ENCODE results near the gene LMNTD2.
A peak's percentile ranks its signal among the peaks of the same experiment; 100 is the strongest.

Gene LMNTD2, protein sequence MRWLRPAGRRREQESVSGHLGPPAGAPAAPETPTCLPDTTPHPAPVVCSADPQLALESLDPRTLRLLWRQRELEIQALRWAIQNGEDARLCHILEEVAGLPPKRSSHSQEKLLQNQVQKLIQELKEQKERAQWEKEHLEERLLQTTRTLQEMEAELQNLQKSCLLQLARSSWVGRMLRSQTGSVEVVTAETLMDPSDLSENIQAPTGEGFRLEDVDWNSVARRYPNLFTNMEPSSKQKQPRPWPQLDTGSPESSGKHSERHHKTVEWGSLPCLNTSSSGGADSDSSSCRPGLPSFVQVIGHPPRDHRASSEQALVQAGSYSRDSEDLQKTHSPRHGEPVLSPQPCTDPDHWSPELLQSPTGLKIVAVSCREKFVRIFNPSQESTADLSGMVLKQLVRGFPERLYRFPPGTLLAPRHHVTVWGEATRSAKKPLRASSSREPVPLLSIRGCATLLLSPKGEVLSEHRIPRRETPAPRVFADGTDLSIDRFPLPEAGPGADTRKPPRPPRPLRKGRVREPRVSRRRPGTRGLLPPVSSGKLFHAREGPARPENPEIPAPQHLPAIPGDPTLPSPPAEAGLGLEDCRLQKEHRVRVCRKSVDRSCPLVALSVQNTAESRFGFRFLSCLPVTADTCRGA

DNA sequence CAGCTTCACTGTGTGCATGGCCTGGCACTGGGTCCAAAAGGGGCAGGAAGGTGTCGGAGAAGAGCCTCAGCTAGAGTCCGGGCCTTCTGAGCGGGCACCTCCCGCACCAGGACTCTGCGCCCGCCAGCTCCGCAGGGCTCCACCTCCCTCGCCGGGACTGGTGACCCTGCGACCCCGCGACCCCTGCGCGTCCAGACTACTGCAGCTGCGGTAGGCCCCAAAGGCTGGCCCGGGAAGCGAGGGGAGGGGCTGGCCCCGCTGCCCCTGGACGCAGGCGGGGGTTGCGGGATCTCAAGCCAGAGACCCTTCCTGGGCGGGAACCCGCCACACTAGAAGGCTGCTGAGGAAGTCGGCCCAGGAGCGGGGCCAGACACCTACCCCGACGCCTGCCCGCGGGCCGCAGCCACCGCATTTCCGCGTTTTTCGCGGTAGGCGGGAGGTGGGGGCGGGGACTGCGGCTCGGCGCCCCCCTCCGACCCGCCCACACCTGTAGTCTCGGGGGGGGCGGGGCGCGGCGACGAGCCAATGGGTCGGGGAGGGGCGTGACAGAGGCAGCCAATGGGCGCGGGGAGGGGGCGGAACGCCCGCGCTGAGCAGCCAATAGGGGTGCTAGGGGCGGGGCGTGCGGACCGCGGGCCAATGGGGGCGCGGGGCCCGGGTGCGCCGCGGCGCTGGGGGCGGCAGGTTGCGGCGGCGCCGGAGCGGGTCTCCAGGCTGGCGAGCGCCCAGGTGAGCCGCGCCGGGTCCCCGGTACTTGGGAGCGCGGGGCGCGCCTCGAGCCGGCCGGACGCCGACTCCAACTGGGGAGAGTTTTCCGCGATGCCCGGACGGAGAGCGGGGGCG is at the start of gene LMNTD2, which contains the start of gene RASSF7:
LMNTD2 (minus strand) TSS at position 434 of the 843 bp plus-strand sequence; CDS start at position 412, 22 bp downstream.
RASSF7 (plus strand) TSS at position 666 of the 843 bp plus-strand sequence. CDS start 799 bp downstream, outside the sequence.
- peak; percentile 77 for DNase-seq

DNA sequence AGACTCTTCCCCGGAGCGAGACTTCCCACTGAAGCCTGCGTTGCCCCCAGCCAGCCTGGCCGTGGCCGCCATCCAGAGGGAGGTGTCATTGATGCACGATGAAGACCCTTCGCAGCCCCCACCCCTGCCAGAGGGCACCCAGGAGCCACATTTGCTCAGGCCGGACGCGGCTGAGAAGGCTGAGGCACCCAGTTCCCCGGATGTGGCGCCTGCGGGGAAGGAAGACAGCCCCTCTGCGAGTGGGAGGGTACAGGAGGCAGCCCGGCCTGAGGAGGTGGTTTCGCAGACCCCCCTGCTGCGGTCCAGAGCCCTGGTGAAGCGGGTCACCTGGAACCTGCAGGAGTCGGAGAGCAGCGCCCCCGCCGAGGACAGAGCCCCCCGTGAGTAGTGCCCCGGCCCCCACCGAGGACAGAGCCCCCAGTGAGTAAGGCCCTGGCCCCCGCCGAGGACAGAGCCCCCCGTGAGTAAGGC is 48.8 kb upstream of the LMNTD2 start:
- DNase-seq = no peak

DNA sequence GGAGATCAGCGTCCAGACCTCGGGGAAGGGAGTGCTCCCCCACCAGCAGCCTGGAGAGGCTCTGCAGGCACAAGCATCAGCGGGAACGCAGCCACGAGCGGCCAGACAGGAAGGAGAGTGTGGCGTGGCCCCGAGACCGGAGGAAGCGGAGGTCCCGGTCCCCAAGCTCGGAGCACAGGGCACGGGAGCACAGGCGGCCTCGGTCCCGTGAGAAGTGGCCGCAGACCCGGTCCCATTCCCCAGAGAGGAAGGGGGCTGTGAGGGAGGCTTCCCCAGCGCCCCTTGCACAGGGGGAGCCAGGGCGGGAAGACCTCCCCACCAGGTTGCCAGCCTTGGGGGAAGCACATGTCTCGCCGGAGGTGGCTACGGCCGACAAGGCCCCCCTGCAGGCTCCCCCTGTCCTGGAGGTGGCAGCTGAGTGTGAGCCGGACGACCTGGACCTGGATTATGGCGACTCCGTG is 48.3 kb upstream of the LMNTD2 start:
- no peak for DNase-seq

DNA sequence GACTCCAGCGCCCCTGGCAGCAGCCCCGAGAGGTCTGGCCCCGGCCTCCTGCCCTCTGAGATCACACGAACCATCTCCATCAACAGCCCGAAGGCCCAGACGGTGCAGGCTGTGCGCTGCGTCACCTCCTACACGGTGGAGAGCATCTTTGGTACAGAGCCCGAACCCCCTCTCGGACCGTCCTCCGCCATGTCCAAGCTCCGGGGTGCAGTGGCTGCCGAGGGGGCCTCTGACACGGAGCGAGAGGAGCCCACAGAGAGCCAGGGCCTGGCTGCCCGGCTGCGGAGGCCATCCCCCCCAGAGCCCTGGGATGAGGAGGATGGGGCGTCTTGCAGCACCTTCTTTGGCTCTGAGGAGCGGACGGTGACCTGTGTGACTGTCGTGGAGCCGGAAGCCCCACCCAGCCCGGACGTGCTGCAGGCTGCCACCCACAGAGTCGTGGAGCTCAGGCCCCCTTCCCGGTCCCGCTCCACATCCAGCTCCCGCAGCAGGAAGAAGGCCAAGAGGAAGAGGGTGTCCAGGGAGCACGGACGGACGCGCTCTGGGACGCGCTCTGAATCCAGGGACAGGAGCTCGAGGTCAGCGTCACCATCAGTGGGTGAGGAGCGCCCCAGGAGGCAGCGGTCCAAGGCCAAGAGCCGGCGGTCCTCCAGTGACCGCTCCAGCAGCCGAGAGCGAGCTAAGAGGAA is 47.6 kb upstream of the LMNTD2 start:
- no peak for DNase-seq

DNA sequence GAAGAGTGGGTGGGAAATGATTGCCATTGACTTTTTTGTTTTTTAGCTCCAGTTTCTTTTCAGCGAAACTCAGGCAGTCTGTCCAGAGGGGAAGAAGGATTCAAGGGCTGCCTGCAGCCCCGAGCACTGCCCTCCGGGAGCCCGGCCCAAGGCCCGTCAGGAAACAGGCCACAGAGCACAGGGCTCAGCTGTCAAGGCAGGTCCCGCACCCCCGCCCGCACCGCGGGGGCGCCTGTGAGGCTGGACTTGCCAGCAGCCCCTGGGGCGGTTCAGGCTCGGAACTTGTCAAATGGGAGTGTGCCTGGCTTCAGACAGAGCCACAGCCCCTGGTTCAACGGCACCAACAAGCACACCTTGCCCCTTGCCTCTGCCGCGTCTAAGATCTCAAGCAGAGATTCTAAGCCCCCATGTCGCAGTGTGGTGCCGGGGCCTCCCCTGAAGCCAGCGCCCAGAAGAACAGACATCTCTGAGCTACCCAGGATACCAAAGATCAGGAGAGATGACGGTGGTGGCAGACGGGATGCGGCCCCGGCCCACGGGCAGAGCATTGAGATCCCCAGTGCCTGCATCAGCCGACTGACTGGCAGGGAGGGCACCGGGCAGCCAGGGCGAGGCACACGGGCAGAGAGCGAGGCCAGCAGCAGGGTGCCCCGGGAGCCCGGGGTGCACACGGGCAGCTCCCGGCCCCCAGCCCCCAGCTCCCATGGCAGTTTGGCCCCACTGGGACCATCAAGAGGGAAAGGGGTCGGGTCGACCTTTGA is 46.7 kb upstream of the LMNTD2 start:
- DNase-seq = no peak

DNA sequence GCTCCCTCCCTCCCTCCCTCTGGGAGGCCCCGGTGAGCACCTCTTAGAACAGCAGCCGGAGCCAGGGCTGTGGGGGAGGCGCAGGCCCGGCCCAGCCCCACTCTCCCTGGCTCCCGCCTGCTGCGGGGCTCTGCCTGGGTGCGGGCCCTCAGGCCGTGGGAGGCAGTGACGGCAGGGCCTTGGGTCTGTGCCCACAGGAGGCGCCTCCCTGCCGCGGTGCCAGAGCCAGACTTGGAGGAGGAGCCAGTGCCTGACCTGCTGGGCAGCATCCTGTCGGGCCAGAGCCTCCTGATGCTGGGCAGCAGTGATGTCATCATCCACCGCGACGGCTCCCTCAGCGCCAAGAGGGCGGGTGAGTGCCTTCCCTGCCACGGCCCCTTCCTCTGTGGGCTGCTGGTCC is 45.7 kb upstream of the LMNTD2 start:
- no peak for DNase-seq

DNA sequence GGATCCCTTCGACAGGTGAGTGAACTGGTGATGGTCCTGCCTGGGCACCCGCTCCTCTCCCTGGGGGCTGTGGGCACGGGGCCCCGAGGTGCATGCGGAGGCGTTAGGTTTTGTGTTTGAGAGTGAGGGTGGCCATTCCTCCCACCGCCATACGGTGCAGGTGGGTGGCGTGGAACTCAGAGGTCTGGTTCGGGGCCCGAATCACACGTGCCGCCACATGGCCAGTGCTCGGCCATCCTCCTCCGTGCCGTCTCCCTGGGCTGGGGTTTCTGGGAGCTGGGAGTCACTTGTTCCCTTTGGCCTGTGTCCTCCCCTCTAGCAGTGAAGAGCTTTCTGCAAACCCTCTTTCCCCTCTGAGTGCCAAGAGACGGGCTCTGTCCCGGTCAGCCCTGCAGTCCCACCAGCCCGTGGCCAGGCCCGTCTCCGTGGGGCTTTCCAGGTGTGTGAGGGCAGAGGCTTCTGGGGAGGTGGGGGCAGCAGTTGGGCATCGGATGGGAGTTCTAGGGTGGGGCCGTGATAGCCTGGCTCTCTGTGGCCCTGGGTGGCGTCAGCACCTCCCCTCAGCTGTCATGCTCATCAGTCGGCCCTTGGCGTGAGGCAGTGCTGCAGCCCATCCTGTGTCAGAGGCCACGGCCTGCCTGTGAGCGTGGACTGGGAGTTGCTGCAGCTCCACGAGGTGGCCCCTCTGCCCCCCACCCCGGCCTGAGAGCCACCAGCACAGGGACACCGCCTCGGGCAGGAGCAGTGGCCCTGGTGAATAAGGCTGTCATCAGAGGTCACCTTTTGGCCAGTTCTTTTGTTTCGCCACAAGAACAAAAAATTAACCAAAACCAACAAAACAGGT is 45.0 kb upstream of the LMNTD2 start:
- DNase-seq = no peak

DNA sequence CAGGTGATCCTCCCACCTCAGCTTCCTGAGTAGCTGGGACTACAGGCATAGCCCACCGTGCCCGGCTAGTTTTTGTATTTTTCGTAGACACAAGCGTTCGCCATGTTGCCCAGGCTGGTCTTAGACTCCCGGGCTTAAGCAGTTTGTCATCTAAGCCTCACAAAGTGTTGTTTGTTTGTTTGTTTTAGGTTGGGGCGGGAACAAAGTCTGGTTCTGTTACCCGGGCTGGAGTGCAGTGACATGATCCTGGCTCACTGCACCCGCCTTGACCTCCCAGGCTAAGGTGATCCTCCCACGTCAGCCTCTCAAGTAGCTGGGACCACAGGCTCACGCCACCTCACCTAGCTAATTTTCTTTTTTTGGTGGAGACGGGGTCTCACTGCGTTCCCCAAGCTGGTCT is 42.6 kb upstream of the LMNTD2 start:
- DNase-seq = no peak

DNA sequence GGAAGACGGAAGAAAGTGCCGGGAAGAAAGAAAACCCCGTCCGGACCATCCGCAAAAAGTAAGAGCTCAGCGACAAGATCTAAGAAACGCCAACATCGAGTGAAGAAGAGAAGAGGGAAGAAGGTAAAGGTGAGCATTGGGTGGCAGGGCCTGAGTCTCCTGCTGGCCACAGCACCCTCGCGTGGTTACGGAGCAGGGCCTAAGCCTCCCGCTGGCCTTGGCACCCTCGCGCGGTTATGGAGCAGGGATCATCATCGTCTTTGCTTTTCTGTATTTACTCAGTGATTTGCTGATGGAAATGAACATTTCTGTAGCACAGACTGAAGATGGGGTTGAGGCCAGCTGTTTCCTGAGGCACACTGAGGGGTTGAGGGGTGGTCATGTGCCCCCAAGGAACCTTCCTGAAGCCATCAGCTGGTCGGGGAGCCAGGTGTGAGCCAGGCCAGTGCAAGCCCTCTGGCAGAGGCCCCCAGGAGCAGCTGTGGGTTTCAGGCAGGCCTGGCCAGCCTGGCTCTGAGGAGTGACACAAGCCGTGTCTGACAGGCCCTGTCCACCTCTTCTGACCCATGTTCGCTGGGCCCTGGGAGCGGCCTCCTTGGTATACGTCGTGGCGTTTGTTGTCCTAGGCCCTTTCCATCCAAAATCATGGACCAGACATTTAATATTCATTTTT is 41.2 kb upstream of the LMNTD2 start:
- DNase-seq = no peak

DNA sequence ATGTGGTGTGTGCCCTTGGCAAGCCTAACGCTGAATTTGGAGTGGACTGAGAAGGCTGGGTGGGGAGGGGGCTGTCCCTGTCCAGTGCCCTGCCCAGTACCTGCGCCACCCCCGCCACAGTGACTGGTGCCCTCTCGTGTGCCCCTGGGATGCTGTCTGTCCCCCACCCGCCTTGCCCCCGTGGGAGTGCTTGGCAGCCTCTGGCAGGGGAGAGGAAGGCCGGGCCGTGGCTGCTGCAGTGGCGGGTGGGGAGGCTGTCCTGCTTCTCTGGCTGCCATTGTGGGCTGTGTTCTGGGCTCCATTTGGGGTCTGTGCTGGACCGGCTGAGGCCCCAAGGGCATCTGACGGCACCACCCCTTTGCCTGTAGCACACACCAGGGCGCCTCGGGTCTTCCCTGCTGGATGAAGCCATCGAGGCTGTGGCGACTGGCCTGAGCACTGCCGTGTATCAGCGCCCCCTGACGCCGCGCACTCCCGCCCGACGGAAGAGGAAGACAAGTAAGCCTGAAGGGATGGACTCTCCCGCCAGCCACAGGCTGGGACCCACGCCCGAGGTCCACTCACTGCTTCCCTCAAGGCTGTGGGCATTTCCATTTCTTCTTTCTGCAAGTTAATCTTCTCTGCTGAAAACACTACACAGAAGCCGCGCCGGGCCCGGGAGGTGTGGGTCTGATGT is 37.6 kb upstream of the LMNTD2 start:
- DNase-seq = no peak

DNA sequence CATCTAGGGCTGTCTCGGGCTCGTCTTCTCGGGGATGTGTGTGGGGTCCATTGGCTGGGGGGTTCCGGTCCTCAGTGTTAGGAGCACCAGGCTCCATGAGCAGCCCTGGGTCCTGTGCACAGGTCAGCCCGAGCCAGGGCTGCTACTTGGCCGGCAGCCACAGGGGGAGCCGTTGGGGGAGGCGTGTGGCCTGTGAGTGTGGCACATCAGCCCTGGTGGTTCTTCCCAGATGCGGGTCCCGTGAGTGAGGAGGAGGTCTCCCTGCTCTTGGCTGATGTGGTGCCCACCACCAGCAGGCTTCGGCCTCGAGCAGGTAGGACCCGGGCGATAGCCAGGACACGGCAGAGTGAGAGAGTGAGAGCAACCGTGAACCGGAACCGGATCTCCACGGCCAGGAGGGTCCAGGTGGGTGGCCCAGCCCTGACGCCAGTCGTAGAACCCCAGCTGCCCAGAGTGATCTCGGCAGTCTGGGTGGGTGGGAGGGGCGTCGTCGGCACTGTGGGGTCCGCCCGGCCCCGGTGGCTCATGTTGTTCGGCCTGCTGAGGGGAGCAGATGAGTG is 36.7 kb upstream of the LMNTD2 start:
- no peak for DNase-seq

DNA sequence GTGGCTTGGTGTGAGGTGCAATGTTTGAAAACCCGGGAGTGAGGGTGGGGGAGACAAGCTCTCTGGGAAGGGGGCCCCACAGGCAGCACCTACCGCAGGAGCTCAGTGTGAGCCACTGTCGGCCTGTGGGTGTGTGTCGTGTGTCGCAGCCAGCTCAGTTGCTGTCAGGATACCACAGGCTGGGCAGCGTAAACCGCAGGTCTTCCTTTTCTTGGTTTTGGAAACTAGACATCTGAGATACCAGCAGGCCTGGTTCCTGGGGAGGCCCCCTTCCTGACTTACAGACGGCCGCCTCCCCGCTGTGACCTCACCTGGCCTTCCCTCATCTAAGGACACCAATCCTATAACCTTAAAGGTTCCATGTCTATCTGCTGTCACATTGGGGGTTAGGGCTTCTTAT is 35.8 kb upstream of the LMNTD2 start:
- DNase-seq = no peak

DNA sequence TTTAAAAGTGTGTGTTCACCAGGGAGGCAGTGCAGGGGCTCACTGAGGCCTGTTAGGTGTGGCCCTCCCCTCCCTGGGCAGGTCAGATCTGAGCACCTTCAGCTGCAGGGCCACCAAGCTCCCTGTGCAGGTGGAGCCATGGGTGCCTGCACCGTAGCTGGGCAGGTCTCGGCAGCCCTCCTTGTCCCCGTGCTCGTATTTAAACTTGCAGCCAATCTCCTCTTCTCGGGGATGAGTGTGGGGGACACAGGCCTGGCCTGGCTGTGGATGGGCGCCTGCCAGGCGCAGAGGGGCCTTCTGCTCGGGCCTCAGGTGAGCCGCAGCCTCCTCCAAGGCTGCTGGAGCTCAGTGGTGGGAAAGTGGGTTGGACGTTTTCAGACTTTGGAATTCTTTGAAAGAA is 34.9 kb upstream of the LMNTD2 start:
- DNase-seq = no peak

DNA sequence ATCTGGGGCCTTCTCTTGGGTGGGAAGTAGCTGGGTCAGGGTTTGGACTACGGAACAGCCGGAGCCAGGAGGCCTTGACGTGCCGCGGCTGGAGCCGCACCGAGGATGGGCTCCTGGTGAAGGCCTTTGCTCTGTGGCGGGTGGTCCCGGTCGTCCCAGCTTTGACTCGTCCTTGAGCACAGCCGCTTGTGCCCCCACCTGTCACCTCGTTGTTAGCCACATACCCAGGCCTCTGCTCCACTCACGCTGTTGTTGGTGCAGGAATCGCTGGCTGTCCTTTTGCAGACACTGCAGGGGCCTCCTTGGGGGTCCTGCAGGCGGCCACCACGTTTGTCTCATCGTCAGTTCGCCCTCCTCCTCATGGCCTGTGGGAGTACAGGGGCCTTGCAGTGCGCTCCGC is 32.8 kb upstream of the LMNTD2 start:
- DNase-seq = no peak

DNA sequence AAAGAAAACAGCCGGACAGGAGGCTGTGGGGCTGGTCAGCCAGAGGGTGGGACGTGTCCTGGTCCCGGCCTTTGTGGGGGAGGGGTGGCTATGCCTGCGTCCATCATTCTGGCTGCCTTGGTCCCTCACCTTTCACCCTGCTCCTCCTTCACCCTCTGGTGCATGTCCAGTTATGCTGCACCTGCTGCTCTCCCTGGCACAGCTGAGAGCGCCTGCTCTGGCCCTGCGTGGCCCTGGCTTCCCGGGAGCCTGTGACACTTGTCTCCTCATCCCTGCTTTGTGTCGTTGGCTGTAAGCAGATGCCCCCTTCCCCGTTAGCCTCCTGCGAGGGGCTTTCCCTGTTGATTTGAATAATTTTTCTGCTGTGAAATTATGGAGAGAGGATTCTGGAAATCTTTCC is 32.4 kb upstream of the LMNTD2 start:
- DNase-seq = no peak

DNA sequence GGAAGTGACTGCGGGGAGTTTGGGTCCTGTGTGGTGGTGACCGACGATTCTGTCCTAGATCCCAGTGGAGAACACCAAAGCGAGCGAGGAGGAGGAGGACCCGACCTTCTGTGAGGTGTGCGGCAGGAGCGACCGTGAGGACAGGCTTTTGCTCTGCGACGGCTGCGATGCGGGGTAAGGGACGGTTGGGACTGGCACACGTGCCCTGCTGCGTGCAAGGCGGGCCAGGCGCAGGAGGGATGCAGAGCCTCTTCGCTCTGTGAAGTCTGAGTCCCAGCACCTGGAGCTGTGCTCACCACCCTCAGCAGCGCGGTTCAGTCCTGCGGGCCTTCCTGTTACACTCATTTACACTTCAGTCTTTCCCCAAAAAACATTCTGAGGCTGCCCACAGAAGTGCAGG is 32.0 kb upstream of the LMNTD2 start:
- DNase-seq = no peak

DNA sequence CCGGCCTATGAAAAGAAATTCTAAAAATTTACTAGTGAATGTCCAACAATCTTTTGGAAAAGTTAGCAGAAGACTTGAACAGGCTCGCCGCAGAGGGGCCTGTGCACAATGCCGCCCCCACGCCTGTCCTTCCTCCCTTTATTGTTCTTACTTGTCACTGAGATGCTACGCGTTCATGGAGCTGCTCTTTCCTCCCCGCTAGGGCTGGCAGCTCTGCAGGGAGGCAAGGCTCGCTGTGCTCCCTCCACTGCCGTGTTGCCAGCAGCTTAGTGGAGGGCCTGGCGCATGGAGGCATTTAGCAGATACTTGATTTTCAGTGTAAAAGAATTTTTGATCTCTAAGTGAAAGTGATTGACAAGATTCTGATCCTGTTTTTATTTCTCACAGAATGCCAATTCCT is 30.5 kb upstream of the LMNTD2 start:
- no peak for DNase-seq

DNA sequence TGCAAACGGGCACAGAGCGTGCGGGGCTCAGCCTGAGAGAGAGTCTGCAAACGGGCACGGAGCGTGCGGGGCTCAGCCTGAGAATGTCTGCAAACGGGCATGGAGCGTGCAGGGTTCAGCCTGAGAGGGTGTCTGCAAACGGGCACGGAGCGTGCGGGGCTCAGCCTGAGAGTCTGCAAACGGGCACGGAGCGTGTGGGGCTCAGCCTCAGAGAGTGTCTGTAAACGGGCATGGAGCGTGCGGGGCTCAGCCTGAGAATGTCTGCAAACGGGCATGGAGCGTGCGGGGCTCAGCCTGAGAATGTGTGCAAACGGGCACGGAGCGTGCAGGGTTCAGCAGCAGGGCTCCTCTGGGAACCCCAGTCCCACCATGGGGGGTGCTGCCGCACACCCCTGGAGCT is 29.3 kb upstream of the LMNTD2 start:
- no peak for DNase-seq

DNA sequence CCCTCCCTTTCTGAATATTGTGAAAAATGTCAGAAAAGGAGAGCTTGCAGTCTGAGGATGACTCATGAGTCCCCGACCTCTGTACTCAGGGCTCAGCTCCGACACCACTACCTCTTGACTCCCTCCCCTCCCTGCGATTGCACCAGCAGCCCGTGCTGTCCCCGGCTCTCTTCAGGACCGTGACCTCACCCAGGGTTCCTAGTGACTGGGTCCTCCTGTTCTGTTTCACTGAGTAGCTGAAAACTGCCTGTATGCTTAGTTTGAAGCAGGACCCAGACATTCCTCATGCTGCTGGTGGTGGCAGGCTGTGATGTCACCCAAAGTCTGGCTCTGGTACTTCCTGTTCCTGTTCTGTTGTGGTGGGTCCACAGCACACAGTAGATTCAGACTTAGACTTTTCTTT is 27.4 kb upstream of the LMNTD2 start:
- DNase-seq = no peak
